RWPE2 (cell line): ENCODE data around the gene SLC22A13.
"Not testable (repeated sequence)": the region's sequence is repeated elsewhere in the genome, so short reads cannot be mapped to it uniquely, and the experiment has no call there.

Experiments used
- ATAC-seq: fragments of 200-7000 bp; cut with Tn5 transposase; 3 replicates; pipeline ENCODE4 v1.9.1; 2021; ENCODE audit warnings: low read depth
- DNase-seq: peaks from one replicate; pipeline ENCODE4 v3.0.0-alpha.2; 2020; ENCODE audit warnings: low spot score
- H3K27ac ChIP-seq: fragments of 450-650 bp; 2 replicates; pipeline ENCODE4 v1.5.1; 2017; ENCODE audit warnings: mild to moderate bottlenecking; ENCODE audit not compliant: poor library complexity, severe bottlenecking
- H3K27me3 ChIP-seq: fragments of 250-450 bp; sonication (Bioruptor Pico); 2 replicates; pipeline ENCODE4 v1.5.1; 2021; ENCODE audit warnings: mild to moderate bottlenecking, moderate library complexity; ENCODE audit not compliant: insufficient read depth, poor library complexity, severe bottlenecking
- H3K36me3 ChIP-seq: fragments of 250-450 bp; sonication (Bioruptor Pico); 2 replicates; pipeline ENCODE4 v1.5.1; 2020; ENCODE audit warnings: low read depth, mild to moderate bottlenecking, moderate library complexity
- H3K4me1 ChIP-seq: fragments of 250-450 bp; sonication (Bioruptor Pico); 2 replicates; pipeline ENCODE4 v1.5.1; 2021; ENCODE audit warnings: mild to moderate bottlenecking, moderate library complexity; ENCODE audit not compliant: insufficient read depth, poor library complexity, severe bottlenecking
- H3K4me3 ChIP-seq: fragments of 250-450 bp; sonication (Bioruptor Pico); 2 replicates; pipeline ENCODE4 v1.5.1; 2021; ENCODE audit warnings: mild to moderate bottlenecking, moderate library complexity; ENCODE audit not compliant: severe bottlenecking
- H3K9me3 ChIP-seq: fragments of 250-450 bp; sonication (Bioruptor Pico); 2 replicates; pipeline ENCODE4 v1.5.1; 2021; ENCODE audit warnings: mild to moderate bottlenecking, moderate library complexity; ENCODE audit not compliant: severe bottlenecking
- TF ChIP-seq, protein P1 (sequence below): fragments of 450-650 bp; IDR thresholded peaks from one replicate; pipeline ENCODE4 v1.5.1; 2017; ENCODE audit warnings: mild to moderate bottlenecking, moderate library complexity; ENCODE audit not compliant: poor library complexity, severe bottlenecking

SLC22A13 gene

DNA sequence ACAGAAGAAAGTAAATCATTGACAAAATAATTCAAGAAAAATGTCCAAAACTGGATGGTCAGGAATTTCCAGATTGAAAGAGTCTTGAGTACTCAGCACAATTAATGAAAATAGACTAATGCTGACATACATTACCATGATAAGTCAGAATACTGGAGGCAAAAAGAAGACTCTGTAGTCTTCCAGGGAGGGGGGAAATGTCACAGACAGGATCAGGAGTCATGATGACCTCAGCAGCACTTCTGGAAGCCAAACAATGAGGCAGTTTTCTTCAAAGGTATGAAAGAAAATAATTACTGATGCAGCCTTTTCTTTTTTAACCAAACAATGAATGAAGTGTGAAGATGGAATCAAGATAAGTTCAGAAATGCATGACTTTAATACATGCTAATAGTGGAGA lies 30.1 kb upstream of the SLC22A13 start:
- no peak for ATAC-seq
- Histone ChIP-seq H3K9me3 (no peaks in the 10 kb centered on the region), H3K4me3 (no peak overlapping the region), H3K4me1 (no peaks in the 10 kb centered on the region), H3K27me3 (no peaks in the 10 kb centered on the region), H3K36me3 (peaks cover 86% of the 10 kb centered on the region), H3K27ac (no peak overlapping the region)
- no peak for DNase-seq
- TF ChIP-seq, protein P1, sequence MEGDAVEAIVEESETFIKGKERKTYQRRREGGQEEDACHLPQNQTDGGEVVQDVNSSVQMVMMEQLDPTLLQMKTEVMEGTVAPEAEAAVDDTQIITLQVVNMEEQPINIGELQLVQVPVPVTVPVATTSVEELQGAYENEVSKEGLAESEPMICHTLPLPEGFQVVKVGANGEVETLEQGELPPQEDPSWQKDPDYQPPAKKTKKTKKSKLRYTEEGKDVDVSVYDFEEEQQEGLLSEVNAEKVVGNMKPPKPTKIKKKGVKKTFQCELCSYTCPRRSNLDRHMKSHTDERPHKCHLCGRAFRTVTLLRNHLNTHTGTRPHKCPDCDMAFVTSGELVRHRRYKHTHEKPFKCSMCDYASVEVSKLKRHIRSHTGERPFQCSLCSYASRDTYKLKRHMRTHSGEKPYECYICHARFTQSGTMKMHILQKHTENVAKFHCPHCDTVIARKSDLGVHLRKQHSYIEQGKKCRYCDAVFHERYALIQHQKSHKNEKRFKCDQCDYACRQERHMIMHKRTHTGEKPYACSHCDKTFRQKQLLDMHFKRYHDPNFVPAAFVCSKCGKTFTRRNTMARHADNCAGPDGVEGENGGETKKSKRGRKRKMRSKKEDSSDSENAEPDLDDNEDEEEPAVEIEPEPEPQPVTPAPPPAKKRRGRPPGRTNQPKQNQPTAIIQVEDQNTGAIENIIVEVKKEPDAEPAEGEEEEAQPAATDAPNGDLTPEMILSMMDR: no peak

DNA sequence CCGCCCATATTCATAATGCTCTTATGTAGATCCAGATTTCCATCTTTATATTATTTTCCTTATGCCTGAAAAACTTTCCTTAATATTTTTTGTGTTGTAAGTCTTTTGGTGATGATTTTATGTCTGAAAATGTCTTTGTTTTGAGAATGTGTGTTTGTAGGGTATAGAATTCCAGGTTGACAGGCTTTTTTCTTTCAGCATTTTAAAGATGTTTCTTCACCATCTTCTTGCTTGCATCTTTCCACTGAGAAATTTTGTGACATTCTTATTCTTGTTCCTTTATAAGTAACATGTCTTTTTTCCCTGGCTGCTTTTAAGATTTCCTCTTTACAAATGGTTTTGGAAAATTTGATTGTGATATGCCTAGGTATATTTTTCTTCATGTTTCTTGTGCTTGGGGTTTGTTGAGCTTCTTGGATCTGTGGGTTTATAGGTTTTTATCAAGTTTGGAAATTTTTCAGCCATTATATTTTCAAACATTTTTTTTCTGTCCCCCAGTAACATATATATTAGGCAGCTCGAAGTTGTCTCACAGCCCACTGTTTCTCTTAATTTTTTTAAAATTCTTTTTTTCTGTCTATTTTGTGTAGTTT lies 27.1 kb upstream of the SLC22A13 start:
- DNase-seq: no peak
- H3K36me3 ChIP-seq: peaks cover 85% of the 10 kb centered on the region

DNA sequence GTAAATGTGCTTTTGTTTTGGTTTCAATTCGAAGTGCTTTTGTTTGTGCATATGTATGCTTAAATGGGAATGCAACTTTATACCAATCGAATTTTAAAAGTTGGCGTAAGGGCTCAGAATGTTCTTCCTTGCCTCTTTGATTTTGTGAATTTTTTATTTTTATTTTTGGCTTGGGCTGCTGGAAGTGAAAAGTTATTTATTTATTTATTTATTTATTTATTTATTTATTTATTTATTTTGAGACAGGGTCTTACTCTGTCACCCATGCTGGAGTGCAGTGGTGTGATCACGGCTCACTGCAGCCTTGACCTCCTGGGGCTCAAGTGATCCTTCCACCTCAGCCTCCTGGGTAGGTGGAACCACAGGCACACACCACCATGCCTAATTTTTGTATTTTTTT lies 22.8 kb upstream of the SLC22A13 start:
- not testable (repeated sequence) for H3K4me1 ChIP-seq, H3K9me3 ChIP-seq, H3K27ac ChIP-seq, H3K27me3 ChIP-seq, DNase-seq, ATAC-seq, H3K4me3 ChIP-seq
- peaks cover 87% of the 10 kb centered on the region for H3K36me3 ChIP-seq

More for the DNA sequence above, 27.1 kb upstream of the SLC22A13 start:
- Histone ChIP-seq H3K27ac (no peak overlapping the region), H3K4me3 (no peak overlapping the region), H3K9me3 (no peaks in the 10 kb centered on the region), H3K4me1 (no peaks in the 10 kb centered on the region), H3K27me3 (no peaks in the 10 kb centered on the region)
- ATAC-seq: no peak
- TF ChIP-seq, protein P1: no peak

- H3K4me1 ChIP-seq: peaks cover 6% of the 10 kb centered on the region
- peaks cover 100% of the 10 kb centered on the region for H3K36me3 ChIP-seq
- DNase-seq (no peak), ATAC-seq (no peak)
- H3K9me3 ChIP-seq: no peaks in the 10 kb centered on the region
- TF ChIP-seq, protein P1: no peak
- H3K4me3 ChIP-seq: no peak overlapping the region
- no peak overlapping the region for H3K27ac ChIP-seq
- H3K27me3 ChIP-seq: no peaks in the 10 kb centered on the region
These were observed 19.7 kb upstream of the SLC22A13 start for GRCh38 chr3:38245930-38246329.

- TF ChIP-seq, protein P1: peak; percentile 72
- DNase-seq: no peak
- Histone ChIP-seq H3K9me3 (no peaks in the 10 kb centered on the region), H3K27ac (peak overlapping the region; percentile 17), H3K36me3 (peaks cover 100% of the 10 kb centered on the region), H3K4me3 (no peak overlapping the region), H3K4me1 (peaks cover 6% of the 10 kb centered on the region), H3K27me3 (no peaks in the 10 kb centered on the region)
- peak; percentile 99 for ATAC-seq
These were observed 18.1 kb upstream of the SLC22A13 start for GRCh38 chr3:38247366-38248035.
